Stimulated activated CD8-positive, alpha-beta memory T cell treated with anti-CD3 and anti-CD28 coated beads, Interleukin-7, amount 100 ng/mL, for 24 hours (primary cell): ENCODE results near the gene CMTM7.
"Not testable (repeated sequence)": the region's sequence is repeated elsewhere in the genome, so short reads cannot be mapped to it uniquely, and the experiment has no call there.

Experiments
- DNase-seq: peaks from one replicate; pipeline ENCODE4 v3.0.0-alpha.2; 2020; ENCODE audit warnings: low read depth

The CMTM7 gene

DNA sequence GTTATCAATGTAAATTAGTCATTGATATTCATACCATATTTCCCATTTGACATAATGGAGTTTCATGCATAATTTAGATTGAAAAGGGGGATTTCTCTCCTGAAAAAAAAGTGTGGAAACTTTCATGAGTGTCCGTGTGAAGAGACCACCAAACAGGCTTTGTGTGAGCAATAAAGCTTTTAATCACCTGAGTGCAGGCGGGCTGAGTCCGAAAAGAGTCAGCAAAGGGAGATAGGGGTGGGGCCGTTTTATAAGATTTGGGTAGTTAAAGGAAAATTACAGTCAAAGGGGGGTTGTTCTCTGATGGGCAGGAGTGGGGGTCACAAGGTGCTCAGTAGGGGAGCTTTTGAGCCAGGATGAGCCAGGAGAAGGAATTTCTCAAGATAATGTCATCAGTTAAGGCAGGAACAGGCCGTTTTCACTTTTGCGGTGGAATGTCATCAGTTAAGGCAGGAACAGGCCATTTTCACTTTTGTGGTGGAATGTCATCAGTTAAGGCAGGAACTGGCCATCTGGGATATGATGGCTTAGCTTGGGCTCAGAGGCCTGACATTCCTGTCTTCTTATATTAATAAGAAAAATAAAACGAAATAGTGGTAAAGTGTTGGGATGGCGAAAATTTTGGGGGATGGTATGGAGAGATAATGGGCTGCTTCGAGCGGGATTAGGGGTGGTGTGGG is 69.3 kb downstream of the CMTM7 start:
- not testable (repeated sequence) for DNase-seq

DNA sequence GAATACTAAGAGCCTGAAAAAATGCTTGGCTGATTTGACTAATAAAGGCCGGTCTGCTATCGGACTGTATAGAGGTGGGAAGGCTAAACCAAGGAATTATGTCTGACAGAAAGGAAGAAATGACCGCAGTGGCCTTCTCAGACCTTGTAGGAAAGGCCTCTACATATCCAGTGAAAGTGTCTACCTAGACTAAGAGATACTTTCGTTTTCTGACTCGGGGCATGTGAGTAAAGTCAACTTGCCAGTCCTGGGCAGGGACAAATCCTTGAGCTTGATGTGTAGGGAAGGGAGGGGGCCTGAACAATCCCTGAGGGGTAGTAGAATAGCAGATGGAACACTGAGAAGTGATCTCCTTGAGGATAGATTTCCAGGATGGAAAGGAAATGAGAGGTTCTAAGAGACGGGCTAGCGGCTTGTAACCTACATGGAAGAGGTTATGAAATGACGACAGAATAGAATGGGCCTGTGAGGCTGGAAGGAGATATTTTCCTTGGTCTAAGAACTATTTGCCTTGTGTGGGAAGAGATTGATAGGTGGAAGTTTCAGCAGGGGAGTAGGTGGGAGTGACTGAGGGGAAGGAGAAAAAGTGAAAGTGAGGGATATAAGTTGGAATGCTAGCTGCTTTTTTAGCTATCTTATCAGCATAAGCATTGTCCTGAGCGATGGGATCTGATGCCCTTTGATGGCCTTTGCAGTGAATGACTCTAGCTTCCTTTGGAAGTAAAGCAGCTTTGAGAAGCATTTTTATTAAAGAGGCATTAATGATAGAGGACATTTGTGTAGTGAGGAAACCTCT is 70.7 kb downstream of the CMTM7 start:
- not testable (repeated sequence) for DNase-seq

DNA sequence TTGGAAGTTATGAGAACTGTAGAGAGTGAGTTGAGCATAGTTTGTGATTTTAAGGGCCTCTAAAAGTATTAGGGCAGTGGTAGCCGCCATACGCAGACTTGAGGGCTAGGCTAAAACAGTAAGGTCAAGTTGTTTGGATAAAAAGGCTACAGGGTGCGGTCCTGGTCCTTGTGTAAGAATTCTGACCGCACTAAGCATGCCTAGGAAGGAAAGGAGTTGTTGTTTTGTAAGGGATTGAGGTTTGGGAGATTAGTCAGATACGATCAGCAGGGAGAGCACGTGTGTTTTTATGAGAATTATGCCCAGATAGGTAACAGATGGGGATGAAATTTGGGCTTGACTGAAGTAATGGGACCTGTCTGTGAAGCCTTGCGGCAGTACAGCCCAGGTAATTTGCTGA is 71.8 kb downstream of the CMTM7 start:
- not testable (repeated sequence) for DNase-seq

DNA sequence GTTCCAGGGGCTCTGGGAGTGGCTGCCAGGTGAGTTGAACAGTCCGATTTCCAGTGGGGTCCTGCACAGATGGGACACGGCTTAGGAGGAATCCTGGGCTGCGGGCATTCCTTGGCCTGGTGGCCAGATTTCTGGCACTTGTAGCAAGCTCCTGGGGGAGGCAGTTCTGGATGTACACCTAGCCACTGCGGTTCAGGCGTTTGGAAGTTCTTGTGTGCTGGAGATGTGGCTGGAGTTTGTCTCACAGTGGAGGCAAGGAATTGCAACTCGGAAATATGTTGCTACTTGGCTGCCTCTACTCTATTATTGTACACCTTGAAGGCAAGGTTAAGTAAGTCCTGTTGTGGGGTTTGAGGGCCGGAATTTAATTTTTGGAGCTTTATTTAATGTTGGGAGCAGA is 73.1 kb downstream of the CMTM7 start:
- not testable (repeated sequence) for DNase-seq

DNA sequence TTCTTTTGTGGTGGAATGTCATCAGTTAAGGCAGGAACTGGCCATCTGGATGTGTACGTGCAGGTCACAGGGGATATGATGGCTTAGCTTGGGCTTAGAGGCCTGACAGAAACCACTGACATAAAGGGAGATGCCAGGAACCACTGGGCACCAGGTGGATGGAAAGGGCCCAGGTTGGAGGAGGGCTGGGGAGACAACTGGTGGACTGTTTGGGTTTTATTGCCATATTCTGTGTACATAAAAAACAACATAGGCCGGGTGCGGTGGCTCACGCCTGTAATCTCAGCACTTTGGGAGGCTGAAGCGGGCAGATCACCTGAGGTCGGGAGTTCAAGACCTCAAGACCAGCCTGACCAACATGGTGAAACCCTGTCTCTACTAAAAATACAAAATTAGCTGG is 75.2 kb downstream of the CMTM7 start:
- DNase-seq: not testable (repeated sequence)

DNA sequence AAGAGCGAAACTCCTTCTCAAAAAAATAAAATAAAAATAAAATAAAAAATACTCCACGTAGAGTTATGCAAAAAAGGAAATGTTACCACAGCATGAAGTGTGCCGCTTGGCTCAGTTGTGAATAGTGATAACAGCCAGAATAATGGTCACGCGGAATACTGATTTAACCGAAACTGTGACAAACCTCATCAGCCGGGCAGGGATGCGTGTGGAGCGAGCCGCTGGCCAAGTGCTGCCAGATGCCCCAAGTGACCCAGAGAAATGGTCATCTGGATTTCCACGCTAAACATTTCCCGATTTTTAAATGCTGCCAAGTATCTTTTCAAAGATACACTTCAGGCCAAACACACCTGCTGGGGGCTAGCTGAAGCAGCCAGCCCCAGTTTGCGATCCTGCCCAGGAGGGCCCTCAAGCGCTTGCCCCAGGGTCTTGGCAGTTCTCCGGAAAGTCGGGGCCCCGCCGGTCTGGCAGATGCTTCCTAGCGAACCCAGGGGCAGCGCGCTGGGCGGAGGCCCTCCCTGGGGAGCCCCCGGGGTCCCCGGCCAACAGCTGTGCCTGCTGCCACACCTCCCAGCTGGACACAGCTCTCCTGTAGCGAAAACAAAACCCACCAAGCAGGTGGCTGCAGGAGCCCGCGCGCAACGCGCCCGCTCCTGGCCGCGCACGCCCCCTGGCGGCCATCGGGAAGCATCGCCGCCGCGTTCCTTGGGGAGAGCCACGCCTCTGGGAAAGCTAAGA is 75.8 kb downstream of the CMTM7 start:
- peak; percentile 56 for DNase-seq

DNA sequence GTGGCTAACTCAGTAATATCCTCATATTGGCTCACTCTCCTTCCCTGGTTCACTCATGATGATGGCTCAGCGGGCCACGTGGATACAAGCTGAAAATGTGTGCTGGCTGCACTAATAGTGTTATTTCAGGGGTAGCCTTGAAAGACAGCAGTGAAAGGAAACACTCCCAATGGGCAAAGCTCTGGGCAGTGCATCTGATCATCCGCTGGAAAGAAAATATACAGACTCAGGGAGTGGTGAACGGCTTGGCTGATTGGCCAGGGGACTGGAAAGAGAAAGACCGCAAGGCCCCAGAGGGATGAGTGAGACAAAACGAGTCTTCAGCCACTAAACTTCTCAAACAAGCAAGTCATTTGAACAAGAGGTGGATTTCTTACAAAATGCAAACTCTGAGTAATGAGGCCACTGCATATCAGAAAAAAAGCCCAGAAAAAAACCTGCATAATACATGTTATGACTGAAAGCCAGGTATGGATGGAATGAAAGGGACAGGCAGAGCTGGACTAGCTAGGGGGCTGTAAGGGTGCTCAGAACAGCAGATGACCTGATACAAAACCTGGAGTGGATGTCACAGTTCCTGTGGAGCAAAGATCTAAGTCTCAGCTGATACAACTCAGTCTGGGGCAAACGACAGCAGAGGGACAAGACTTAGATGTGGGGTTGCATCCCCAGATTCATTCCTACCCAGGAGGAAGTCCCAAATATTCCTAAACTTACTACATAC is 77.7 kb downstream of the CMTM7 start:
- no peak for DNase-seq

DNA sequence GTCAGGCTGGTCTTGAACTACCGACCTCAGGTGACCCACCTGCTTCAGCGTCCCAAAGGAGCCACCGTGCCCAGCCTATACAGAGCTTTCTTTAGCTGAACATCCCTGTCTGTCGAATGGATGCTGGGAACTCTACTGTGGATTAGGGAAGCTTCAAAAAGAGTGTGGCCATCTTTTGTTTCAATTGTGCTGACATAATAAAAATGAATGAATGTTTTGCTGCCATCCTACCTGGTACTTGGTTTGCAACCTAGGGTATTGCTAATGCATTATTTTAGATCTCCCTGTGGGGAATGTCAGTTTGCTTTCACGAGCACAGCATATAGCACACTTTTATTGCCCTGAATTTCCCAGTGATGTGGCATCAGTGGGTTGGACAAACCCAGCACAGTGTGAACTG is 78.7 kb downstream of the CMTM7 start:
- DNase-seq: no peak

DNA sequence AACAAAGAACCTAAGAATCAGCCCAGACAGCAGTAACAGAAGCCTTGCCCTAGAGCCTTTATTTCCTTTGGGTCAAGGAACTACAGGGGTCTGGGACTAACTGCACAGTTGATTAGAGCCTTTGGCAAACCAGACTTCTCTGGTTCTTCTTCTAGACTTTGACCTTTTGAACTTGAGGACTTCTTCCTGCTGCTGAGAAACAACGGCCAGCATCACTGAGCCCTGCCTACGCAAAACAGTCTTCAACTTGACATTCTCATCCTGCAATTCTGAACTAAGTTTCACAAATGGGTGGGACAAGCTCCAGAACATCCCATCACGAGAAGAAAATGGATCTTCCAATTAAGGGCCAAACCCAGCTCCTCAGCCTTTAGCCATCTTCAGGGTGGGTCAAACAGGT is 79.6 kb downstream of the CMTM7 start:
- DNase-seq: no peak

DNA sequence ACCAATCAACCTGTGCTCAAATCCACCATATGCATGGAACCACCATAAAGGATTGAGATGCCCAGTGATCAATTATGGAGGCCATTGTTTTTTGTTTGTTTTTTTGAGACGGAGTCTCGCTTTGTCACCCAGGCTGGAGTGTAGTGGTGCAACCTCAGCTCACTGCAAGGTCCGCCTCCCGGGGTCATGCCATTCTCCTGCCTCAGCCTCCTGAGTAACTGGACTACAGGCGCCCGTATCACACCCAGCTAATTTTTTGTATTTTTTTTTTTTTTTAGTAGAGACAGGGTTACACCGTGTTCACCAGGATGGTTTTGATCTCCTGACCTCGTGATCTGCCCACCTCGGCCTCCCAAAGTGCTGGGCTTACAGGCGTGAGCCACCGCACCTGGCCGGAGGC is 80.5 kb downstream of the CMTM7 start:
- not testable (repeated sequence) for DNase-seq

DNA sequence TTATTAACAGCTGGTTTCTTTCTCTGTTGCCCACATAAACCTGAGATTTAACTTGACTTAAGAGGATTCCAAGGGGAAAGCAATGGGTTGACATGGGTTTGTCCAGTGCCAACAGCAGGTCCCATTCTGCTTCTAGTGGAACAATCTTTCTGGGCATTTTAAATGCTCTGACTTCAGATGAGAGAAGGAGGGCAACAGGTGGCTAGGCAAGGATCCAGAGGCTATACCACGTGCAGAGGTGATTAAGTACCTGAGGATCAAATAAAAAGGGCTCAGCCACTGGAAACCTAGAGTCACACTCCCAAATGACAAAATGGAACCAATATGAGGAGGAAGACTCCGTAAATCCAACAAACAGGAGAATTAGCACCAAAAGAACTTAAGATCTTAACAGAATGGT is 82.5 kb downstream of the CMTM7 start:
- no peak for DNase-seq

DNA sequence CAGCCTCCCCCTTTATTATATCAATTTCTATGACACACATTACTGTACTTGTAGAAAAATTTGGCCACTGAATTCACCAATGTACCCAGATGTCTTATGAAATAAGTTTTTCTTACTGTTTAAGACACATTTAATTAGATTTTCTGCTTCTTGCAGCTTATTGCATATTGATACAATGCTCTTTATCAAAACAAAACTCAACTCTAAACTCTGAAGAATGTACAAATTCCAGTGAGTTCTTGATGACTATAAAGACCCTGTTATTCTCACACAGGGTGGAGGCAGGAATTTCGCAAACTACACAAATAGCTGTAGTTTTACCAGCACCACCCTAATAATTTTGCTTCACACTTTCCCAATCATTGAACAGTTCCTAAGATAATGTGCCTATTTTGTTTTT is 89.0 kb downstream of the CMTM7 start:
- DNase-seq: no peak

DNA sequence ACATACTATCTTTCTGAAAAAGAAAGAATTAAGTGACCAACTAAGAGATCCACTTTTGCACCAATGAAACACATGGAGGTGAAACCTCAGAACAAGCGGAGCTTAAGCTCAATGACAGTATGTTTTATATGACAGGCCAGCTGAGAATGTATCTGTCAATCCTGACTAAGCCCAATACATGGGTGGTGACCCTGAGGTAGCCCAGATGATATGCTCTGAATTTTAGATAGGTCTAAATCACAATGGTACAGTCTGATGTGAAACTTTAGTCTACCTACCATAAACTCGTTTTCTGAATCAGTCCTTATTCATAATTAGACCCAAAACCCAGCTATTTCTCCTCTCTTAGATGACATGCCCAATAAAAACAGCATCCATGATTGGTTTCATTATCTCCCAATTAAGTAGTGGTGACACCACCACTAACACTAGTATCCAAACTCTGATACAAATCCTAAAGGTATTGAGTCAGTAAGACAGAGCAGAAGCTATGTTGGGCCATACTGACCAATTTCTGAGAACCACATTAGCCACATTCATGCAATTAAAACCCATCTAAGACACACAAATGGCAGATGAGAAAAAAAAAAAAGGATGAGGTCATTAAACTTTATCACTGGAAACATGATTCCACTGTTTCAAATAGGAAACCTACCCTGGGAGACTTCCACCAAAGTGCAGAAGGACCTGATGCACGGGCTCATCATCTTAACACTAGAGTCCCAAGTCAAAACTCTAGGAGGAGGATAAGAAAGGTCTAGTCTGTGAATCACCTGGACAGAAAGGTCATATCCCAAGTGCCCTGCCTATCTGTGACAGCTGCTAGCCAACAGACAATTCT is 90.4 kb downstream of the CMTM7 start:
- no peak for DNase-seq

DNA sequence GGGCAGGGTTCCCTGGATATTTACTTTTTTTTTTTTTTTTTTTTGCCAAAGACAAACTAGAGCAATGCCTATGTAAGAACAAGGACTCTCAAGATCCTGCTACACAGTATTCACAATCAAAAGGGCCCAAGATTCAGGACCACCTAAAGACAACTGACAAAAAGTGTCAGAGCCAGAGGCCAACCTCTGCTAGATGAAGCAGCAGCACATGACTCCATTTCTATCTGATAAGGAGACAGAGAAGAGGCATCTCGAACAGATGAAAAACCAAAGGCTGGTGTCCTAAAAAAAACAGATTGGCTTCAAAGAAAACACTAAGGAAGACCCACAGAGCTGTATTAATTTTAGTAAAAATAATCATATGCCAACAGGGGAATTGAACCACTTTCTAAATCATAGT is 91.0 kb downstream of the CMTM7 start:
- DNase-seq: no peak

DNA sequence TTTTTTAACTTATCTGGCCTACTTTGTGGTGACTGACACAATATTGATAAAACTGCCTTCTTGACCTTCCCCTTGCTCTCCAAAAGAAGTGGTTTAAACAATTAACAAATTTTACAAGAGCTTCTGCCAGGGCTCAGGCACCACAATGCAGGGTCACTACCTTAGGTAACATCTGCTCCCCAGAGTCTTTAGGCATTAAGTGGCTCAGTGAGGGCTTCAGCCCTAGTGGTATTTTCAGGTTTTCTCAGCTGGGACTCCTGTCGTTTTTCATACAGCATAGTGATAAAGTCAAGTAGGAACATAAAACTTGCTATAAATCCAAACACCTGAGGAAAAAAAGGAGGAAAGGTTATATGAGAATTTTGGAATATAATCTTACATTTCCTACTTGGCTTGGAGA is 92.1 kb downstream of the CMTM7 start:
- no peak for DNase-seq

DNA sequence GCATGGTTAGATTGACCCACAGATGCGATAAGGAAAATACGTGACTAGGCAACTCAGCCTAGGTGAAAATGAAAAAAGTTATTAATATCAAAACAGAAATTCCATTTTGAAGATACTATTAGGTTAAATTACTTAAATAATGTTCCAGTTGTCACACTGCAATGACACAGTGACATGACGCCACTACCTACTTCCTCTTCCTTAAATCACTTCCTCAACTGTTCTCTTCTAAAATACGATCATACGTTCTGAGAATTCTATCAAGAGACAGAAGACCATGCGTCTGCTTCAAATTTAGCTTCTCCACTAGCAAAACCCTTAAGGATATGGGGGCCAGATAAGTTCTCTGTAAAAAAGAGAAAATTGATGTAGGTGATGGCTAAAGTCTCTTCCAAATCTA is 92.8 kb downstream of the CMTM7 start:
- no peak for DNase-seq

DNA sequence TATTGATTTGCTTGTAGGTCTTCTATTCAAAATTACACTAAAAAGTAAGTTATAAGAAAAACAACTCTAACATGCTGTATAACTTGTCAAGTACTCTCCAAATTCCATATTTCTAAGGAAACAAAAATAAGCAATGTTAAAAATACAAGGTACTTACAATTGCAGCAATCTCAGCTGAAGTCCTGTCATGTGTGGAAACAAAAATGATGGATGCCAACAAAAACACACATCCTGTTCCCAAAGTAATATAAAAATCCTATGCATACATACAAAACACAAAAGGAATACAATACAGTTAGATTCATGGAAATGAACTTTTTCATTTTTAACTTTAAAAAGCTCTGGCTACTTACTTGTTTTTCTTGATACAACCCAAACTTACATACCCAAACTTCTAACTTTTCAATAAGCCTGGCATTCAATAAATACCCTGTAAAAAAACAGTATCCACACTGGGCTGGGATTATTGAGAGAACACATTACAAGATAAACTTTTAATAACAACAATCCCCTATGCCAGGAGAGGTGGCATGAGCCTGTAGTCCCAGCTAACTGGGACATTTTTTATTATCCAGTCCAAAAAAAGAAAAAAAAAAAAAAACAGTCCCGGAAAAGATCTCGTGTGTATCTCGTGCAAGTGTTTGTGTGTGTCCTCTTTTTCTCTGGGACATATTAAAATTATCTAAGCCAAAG is 96.3 kb downstream of the CMTM7 start:
- DNase-seq: no peak

DNA sequence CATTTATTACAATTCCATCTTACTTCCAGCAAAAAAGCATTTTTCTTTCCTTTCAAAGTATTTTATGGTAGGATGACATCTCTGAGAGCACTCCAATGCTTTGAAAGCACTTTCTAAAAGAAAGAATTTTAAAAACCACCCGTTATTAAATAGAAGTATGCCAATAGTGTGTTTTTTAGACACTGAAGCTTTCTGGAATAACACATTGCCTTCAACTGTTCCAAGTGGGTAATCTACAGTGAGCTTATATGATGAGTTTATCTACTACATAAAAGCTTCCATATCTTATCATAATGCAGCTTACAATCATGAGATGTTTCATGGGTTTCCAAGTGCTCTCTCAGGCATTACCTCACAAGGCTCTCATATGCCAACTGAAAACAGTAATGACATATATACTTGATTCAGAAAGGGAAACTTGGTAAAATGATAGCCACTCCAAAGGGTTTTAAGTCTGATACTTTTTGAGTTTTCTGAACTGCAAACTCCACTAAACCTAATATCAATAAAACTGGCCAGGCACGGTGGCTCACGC is 96.9 kb downstream of the CMTM7 start:
- DNase-seq: no peak

DNA sequence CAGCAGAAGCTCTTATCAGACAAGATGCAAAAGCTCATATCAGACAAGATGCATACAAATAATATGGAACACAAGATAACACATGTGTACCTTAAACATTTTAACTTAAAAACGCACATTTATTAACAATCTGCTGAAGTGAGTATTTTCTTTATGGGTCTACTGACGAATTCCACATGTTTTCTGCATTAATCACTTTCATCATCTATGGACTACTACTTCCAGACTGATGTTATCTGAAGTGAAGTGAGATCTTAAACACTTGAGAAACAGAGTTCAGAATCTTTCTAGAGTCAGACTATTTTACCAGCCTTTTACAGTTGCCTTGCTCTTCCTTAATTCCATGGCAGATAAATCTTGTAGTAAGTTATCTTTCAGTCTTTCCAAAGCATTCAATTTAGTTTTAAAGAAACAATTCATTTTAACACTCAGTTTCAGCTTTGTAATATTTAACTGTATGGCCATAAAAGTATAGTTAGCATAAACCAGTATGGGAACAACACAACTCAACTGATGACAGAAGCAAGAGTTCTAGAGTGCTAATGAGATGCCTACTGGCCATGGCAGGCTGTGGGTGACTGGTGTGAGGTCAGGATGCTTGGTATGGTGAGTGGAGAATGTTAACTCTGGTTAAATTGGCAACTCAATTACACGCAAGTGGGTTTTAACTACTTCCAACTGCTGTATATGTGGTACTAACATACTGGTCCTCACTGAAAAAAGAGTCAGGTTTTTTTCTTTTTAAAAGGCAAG is 101.2 kb downstream of the CMTM7 start:
- no peak for DNase-seq
